ENCODE data around the gene SKAP2.

The SKAP2 gene

DNA sequence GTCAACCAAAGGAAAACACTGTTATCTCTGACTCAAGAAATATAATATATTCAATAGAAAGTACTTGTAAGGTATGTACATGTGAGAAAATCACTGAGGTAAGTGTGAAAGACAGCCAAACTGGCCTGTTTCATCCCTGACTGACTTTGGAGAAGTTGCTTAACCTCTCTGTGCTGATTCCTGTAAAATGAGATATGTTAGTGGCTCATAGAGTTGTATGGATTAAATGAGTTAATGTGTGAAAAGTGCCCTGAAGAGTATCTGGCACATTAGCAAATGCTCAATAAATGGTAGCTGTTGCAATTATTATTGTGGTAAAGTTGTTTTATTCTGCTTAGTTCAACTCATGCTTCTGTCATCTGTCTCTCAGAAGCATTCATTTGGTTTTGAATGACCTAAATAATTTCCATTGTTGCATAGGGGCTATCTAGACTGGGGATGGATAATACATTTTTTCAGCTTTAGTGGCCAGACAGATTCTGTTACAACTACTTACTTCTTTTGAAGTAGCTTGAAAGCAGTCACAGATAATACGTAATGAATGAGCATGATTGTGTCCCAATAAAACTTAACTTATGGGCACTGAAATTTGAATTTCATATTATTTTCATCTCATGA lies 84.3 kb downstream of the SKAP2 start:
- no peak overlapping the region for H3K4me3 ChIP-seq (ENCODE audit: low read depth, low read length)

GRCh38 chr7:26777385-26777784 lies 87.0 kb downstream of the SKAP2 start:
- no peak overlapping the region for H3K4me3 ChIP-seq (ENCODE audit: low read depth, low read length)

DNA sequence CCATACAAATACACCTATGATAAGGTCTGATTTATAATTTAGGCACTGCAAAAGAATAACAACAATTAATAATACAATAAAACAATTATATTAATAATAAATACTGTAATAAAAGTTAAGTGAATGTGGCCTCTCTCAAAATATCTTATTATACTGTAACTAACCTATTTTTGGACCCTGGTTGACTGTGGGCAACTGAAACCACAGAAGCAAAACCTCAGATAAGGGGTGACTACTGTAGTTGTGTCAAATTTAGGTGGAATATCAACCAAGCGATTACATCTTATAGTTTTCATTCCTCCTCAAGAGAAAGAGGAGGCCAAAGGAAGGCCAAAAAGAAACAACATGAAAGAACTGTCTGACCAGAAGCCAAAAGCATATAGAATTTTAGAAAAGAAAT lies 103.9 kb downstream of the SKAP2 start:
- no peak overlapping the region for H3K4me3 ChIP-seq (ENCODE audit: low read depth, low read length)

- no peak overlapping the region for H3K4me3 ChIP-seq (ENCODE audit: low read depth, low read length)
Measured at GRCh38 chr7:26759108-26759507, 105.3 kb downstream of the SKAP2 start.

- no peak overlapping the region for H3K4me3 ChIP-seq (ENCODE audit: low read depth, low read length)
Measured at GRCh38 chr7:26743205-26743604, 121.2 kb downstream of the SKAP2 start.

GRCh38 chr7:26735976-26736600 lies 128.3 kb downstream of the SKAP2 start:
- no peak overlapping the region for H3K4me3 ChIP-seq (ENCODE audit: low read depth, low read length)

GRCh38 chr7:26729150-26729775 lies 135.1 kb downstream of the SKAP2 start:
- H3K4me3 ChIP-seq (ENCODE audit: low read depth, low read length) = no peak overlapping the region

GRCh38 chr7:26726051-26726450 lies 138.3 kb downstream of the SKAP2 start:
- H3K4me3 ChIP-seq (ENCODE audit: low read depth, low read length) = no peak overlapping the region

DNA sequence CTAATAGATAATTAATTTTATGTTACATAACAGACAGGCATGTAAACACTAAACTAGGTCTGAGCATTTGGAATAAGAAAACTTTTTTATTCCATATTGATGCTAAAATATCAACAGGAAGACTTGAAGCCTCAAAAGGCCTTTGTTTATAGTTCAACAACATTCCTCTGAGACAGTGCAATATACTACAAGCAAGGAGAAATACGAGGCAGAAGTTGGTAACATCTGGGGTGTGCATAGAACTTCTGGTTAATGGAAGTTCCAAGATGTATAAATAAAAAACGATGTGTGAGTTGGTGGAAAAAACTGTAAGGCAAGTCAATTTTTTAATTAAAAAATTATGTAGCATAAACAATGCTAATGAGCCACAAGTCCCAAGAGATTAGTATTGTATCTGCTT lies 139.6 kb downstream of the SKAP2 start:
- no peak overlapping the region for H3K4me3 ChIP-seq (ENCODE audit: low read depth, low read length)

GRCh38 chr7:26723129-26723528 lies 141.3 kb downstream of the SKAP2 start:
- H3K4me3 ChIP-seq (ENCODE audit: low read depth, low read length) = no peak overlapping the region

DNA sequence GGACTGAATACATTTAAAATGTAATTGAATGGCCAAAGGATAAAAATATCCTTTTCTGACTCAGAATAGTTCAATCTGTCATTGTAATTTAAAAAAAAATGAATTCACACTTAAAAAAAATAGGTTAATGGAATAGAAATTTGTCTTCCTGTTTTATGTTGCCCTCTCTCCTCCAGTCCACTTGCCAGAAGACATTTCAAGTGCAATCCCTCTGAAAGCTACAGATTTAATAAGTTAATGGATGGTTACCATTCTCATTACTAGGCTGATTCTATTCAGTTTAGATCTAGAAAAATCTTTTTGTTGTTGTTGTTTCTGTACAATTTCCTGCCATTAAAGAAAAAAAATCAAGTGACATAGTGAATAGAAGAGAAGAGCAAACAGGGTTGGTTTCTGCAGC lies 142.9 kb downstream of the SKAP2 start:
- no peak overlapping the region for H3K4me3 ChIP-seq (ENCODE audit: low read depth, low read length)

DNA sequence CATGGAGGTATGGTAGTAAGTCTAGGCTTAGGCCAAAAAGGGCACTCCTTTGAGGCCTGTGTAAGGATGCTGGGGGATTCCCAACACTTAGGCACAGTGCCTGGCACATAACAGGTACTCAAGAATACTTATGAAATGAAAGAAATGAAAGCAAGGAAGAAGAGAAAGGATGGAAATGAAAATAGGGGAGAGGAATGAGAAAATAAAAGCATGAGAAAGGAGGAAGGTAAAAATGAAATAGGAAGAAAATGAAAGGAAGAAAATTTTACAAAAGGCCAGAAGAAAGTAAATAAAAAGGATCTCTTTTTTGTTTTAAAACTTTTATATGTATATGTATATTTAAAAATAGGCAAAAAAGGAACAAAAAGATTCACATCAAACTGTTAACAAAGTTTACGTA lies 146.3 kb downstream of the SKAP2 start:
- no peak overlapping the region for H3K4me3 ChIP-seq (ENCODE audit: low read depth, low read length)

- H3K4me3 ChIP-seq (ENCODE audit: low read depth, low read length) = no peak overlapping the region
Measured at GRCh38 chr7:26714438-26714837, 150.0 kb downstream of the SKAP2 start.

- H3K4me3 ChIP-seq (ENCODE audit: low read depth, low read length) = no peak overlapping the region
Measured at GRCh38 chr7:26714006-26714405, 150.4 kb downstream of the SKAP2 start.

GRCh38 chr7:26709210-26709990 lies 155.0 kb downstream of the SKAP2 start:
- no peak overlapping the region for H3K4me3 ChIP-seq (ENCODE audit: low read depth, low read length)

DNA sequence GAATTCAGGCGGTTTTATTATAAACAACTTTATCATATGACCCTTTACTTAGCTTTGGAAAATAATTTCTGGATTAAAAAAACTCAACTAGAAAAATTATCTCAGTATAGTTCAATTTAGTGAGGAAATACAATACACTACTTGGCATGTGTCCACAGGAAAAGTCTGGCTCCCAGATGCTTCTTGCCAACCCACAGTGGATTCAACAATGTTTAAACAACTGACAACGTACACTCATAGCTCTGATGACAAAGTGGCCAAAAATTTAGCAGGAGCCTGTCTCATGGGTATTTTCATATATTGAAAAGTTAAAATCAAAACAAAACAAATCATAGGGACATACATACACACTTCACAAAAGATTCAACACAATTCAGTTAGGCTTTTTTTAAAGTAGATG lies 158.8 kb downstream of the SKAP2 start:
- H3K4me3 ChIP-seq (ENCODE audit: low read depth, low read length) = no peak overlapping the region

- H3K4me3 ChIP-seq (ENCODE audit: low read depth, low read length) = no peak overlapping the region
Measured at GRCh38 chr7:26704786-26705185, 159.6 kb downstream of the SKAP2 start.

DNA sequence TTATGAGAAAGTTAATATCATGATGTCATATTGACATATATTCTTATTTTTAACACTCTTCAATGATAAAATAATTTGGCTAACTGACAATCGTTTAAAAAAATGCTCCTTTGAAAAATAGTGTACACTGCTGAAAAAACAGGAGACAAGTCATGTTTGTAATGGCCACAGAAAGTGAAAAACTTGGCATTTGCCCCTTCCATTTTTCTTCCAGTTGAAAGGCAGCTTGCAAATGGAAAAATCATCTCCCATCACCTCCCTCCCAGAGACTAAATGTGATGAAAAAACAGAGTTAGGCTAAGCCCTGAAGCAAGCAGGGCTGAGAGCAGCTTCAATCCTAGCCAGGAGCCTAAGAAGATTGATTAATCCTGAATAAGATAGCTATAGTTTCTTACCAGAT lies 160.4 kb downstream of the SKAP2 start:
- no peak overlapping the region for H3K4me3 ChIP-seq (ENCODE audit: low read depth, low read length)

GRCh38 chr7:26700893-26701292 lies 163.5 kb downstream of the SKAP2 start:
- no peak overlapping the region for H3K4me3 ChIP-seq (ENCODE audit: low read depth, low read length)

DNA sequence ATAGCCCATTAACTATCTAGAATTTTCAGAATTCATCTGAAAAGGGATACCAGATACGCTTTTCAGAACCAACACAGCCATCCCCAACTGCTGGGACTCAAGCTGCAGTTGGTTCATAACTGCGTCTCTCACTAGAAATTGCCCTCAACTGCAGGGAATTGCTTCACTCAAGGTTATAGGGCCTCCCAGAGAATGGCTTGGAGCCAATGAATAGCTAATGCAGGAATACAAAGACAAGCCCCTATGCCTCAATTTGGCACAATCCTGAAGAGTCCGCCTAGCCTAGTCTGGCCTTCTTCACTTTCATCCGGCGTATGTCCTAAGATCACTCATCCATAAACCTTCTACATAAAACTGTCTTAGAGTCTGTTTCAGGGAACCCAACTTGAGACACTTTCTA lies 164.0 kb downstream of the SKAP2 start:
- no peak overlapping the region for H3K4me3 ChIP-seq (ENCODE audit: low read depth, low read length)

- no peak overlapping the region for H3K4me3 ChIP-seq (ENCODE audit: low read depth, low read length)
Measured at GRCh38 chr7:26699766-26700165, 164.6 kb downstream of the SKAP2 start.

DNA sequence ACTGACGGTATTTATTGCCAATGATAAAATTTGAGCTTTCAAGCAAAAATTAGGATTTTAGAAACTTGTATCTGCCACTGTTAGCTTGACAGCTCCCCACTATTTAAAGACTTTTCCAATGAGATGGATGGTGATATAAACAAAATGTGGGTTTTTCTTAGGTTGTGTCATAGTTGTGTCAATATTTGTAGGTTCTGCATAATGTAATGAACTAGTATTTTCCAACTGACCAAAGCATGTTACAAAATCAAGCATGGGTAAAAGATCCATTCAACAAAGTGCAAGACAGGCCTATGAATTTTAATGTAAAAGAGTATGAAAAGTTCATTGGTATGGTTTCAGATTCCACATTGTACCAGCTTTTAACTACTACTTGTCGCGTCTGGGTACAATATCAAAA lies 165.6 kb downstream of the SKAP2 start:
- no peak overlapping the region for H3K4me3 ChIP-seq (ENCODE audit: low read depth, low read length)

Data from iPS-11a (cell line).